ENCODE results near the gene YY1. TPM values are rescaled to one million over a fixed set of nuclear protein-coding genes. Genes with fewer than 3 reads are reported as not detected.

YY1 gene
- total and polyA plus RNA-seq, 2 experiments from 2014 or later: 88.2 to 128 TPM

DNA sequence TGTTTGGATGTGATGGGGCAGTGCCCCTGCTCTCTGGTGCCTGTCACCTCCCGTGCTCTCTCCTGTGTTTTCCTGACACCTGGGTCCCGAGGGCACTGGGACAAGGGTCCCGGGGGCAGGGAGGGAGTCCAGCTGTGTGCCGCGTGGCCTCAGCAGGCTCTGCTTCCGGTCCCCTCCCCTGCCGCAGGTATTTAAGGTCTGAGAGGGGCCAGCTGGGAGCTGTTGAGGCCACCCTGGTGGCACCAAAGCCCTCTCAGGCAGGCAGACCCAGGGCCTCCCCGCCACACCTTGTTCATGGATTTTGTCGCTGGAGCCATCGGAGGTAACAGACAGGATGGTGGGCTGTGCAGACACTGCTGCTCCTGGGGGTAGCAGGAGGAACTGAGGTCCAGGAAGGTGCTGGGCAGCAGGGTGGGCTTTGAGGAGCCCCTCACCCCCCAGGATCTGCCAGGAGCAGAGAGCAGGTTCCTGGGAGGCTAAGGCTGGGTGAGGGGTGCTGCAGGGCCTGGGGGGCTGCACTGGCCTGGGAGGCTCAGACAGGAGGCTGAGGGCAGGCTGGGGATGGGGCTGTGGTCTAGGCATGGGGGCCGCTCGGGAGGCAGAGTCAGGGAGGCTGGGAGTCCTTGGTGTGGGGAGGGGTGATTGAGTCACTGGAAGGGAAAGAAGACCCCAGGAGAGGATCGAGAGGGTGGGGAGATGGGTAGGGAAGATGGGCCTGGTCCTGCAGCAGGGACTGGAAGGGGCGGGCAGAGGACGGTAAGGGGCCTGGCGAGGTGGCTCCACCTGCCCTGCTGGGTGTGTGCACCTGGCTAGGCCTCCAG, 84.4 kb downstream of the YY1 start, which contains the start of gene SLC25A47 (continued):
- TF ChIP-seq, protein P1, sequence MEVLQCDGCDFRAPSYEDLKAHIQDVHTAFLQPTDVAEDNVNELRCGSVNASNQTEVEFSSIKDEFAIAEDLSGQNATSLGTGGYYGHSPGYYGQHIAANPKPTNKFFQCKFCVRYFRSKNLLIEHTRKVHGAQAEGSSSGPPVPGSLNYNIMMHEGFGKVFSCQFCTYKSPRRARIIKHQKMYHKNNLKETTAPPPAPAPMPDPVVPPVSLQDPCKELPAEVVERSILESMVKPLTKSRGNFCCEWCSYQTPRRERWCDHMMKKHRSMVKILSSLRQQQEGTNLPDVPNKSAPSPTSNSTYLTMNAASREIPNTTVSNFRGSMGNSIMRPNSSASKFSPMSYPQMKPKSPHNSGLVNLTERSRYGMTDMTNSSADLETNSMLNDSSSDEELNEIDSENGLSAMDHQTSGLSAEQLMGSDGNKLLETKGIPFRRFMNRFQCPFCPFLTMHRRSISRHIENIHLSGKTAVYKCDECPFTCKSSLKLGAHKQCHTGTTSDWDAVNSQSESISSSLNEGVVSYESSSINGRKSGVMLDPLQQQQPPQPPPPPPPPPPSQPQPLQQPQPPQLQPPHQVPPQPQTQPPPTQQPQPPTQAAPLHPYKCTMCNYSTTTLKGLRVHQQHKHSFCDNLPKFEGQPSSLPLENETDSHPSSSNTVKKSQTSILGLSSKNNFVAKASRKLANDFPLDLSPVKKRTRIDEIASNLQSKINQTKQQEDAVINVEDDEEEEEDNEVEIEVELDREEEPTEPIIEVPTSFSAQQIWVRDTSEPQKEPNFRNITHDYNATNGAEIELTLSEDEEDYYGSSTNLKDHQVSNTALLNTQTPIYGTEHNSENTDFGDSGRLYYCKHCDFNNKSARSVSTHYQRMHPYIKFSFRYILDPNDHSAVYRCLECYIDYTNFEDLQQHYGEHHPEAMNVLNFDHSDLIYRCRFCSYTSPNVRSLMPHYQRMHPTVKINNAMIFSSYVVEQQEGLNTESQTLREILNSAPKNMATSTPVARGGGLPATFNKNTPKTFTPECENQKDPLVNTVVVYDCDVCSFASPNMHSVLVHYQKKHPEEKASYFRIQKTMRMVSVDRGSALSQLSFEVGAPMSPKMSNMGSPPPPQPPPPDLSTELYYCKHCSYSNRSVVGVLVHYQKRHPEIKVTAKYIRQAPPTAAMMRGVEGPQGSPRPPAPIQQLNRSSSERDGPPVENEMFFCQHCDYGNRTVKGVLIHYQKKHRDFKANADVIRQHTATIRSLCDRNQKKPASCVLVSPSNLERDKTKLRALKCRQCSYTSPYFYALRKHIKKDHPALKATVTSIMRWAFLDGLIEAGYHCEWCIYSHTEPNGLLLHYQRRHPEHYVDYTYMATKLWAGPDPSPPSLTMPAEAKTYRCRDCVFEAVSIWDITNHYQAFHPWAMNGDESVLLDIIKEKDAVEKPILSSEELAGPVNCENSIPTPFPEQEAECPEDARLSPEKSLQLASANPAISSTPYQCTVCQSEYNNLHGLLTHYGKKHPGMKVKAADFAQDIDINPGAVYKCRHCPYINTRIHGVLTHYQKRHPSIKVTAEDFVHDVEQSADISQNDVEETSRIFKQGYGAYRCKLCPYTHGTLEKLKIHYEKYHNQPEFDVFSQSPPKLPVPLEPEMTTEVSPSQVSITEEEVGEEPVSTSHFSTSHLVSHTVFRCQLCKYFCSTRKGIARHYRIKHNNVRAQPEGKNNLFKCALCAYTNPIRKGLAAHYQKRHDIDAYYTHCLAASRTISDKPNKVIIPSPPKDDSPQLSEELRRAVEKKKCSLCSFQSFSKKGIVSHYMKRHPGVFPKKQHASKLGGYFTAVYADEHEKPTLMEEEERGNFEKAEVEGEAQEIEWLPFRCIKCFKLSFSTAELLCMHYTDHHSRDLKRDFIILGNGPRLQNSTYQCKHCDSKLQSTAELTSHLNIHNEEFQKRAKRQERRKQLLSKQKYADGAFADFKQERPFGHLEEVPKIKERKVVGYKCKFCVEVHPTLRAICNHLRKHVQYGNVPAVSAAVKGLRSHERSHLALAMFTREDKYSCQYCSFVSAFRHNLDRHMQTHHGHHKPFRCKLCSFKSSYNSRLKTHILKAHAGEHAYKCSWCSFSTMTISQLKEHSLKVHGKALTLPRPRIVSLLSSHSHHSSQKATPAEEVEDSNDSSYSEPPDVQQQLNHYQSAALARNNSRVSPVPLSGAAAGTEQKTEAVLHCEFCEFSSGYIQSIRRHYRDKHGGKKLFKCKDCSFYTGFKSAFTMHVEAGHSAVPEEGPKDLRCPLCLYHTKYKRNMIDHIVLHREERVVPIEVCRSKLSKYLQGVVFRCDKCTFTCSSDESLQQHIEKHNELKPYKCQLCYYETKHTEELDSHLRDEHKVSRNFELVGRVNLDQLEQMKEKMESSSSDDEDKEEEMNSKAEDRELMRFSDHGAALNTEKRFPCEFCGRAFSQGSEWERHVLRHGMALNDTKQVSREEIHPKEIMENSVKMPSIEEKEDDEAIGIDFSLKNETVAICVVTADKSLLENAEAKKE (CRISPR knock-in tag; IDR thresholded peaks at IDR 0.05): no peak
- TF ChIP-seq, protein P2, sequence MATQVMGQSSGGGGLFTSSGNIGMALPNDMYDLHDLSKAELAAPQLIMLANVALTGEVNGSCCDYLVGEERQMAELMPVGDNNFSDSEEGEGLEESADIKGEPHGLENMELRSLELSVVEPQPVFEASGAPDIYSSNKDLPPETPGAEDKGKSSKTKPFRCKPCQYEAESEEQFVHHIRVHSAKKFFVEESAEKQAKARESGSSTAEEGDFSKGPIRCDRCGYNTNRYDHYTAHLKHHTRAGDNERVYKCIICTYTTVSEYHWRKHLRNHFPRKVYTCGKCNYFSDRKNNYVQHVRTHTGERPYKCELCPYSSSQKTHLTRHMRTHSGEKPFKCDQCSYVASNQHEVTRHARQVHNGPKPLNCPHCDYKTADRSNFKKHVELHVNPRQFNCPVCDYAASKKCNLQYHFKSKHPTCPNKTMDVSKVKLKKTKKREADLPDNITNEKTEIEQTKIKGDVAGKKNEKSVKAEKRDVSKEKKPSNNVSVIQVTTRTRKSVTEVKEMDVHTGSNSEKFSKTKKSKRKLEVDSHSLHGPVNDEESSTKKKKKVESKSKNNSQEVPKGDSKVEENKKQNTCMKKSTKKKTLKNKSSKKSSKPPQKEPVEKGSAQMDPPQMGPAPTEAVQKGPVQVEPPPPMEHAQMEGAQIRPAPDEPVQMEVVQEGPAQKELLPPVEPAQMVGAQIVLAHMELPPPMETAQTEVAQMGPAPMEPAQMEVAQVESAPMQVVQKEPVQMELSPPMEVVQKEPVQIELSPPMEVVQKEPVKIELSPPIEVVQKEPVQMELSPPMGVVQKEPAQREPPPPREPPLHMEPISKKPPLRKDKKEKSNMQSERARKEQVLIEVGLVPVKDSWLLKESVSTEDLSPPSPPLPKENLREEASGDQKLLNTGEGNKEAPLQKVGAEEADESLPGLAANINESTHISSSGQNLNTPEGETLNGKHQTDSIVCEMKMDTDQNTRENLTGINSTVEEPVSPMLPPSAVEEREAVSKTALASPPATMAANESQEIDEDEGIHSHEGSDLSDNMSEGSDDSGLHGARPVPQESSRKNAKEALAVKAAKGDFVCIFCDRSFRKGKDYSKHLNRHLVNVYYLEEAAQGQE (IDR thresholded peaks at IDR 0.05; ENCODE audit: unreplicated experiment): no peak

DNA sequence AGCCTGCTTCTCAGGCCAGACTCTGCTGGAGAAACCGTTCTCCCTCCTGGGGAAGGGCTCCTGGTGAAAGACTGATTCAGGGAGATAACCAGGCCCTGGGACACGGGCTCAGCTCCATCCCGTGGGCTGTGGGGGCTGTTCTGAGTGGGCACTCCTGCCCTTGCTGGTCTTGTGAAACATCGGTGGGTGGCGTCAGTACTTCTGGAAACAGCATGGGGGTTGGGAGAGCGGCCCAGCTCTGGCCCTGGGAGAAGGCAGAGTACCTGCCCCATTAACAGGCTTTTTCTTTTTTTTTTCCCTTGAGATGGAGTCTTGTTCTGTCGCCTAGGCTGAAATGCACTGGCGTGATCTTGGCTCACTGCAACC, 85.0 kb downstream of the YY1 start:
- peaks cover 12% of the 10 kb centered on the region for H3K27me3 Mint-ChIP-seq (ENCODE audit: insufficient read depth, low read depth, poor library complexity)
- no peak overlapping the region for H3K27ac ChIP-seq (ENCODE audit: low read depth)
- no peak overlapping the region for H2AFZ ChIP-seq
- H3K4me2 ChIP-seq: no peak overlapping the region
- DNase-seq (ENCODE audit: low spot score): no peak
- H3K4me3 Mint-ChIP-seq: no peak overlapping the region
- no peaks in the 10 kb centered on the region for H3K79me2 ChIP-seq (replicated peaks; ENCODE audit: insufficient read depth)
- peaks cover 3% of the 10 kb centered on the region; the same call in 2 of the 3 replicates for H3K4me1 Mint-ChIP-seq
- no peak for ATAC-seq
- no peaks in the 10 kb centered on the region for H3K27me3 ChIP-seq (ENCODE audit: insufficient read depth)
- no peak overlapping the region for H3K4me3 ChIP-seq
- no peaks in the 10 kb centered on the region; the same call in 2 of the 3 replicates for H3K36me3 Mint-ChIP-seq (ENCODE audit: low read depth)
- H3K9me2 ChIP-seq (ENCODE audit: insufficient read depth): no peaks in the 10 kb centered on the region
- H3F3A ChIP-seq (replicated peaks; ENCODE audit: low read depth): no peaks in the 10 kb centered on the region
- H3K36me3 ChIP-seq (ENCODE audit: insufficient read depth): no peaks in the 10 kb centered on the region
- TF ChIP-seq ZNF114 (CRISPR knock-in tag; IDR thresholded peaks at IDR 0.05) (no peak), EZH2 (IDR thresholded peaks at IDR 0.05; ENCODE audit: low read depth, unreplicated experiment) (no peak)
- TF ChIP-seq, protein P1 (CRISPR knock-in tag; IDR thresholded peaks at IDR 0.05): no peak
- H4K20me1 ChIP-seq (replicated peaks; ENCODE audit: insufficient read depth): no peaks in the 10 kb centered on the region
- H3K27ac Mint-ChIP-seq: no peak overlapping the region
- H3K9me3 Mint-ChIP-seq: no peaks in the 10 kb centered on the region
- H3K4me1 ChIP-seq (ENCODE audit: insufficient read depth): no peaks in the 10 kb centered on the region
